NB4 (cell line): ENCODE data around the gene SYT2.
A peak's percentile ranks its signal among the peaks of the same experiment; 100 is the strongest.

Experiments
- DNase-seq: peaks from one replicate; pipeline ENCODE4 v3.0.0; 2010; ENCODE audit warnings: low read depth
- H3K4me3 ChIP-seq: one replicate; pipeline ENCODE4 v1.5.1; 2011; ENCODE audit warnings: mild to moderate bottlenecking, low read depth, low read length, moderate library complexity
- MYC ChIP-seq: IDR thresholded peaks from 2 replicates; pipeline ENCODE4 v1.6.1; 2011; ENCODE audit warnings: low read depth, low read length
- POLR2A ChIP-seq: IDR thresholded peaks from 2 replicates; pipeline ENCODE4 v1.6.1; 2011; ENCODE audit warnings: mild to moderate bottlenecking; ENCODE audit not compliant: insufficient read length; ENCODE audit errors: extremely low read depth
- TF ChIP-seq, protein P1 (sequence below): IDR thresholded peaks from 2 replicates; pipeline ENCODE4 v1.6.1; 2011; ENCODE audit warnings: low read depth, low read length
- TF ChIP-seq, protein P2 (sequence below): IDR thresholded peaks from one replicate; pipeline ENCODE4 v1.5.1; 2012; ENCODE audit warnings: low read depth, low read length

Gene SYT2

DNA sequence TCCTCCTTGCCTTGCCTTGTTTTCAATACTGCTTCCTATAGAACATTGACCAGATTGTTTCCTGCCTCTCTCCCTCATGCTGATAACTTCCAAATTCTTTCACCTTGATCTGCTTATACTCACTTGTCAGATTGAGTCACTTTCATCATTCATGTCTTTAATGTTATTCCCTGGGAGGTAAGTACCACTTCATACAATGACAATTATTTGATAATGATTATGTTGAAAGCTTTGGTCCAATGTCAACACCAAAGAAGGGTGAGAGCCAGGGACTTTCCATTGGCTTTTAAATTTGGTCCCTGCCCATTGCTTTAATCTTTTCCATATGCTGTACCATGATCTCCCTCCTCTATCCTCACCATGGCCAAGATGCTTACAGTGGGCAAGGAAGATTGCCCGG is 137.4 kb downstream of the SYT2 start:
- H3K4me3 ChIP-seq, result no peak overlapping the region
- TF ChIP-seq, protein P1, sequence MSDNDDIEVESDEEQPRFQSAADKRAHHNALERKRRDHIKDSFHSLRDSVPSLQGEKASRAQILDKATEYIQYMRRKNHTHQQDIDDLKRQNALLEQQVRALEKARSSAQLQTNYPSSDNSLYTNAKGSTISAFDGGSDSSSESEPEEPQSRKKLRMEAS, result no peak
- TF ChIP-seq MYC (no peak), POLR2A (no peak)
- TF ChIP-seq, protein P2, sequence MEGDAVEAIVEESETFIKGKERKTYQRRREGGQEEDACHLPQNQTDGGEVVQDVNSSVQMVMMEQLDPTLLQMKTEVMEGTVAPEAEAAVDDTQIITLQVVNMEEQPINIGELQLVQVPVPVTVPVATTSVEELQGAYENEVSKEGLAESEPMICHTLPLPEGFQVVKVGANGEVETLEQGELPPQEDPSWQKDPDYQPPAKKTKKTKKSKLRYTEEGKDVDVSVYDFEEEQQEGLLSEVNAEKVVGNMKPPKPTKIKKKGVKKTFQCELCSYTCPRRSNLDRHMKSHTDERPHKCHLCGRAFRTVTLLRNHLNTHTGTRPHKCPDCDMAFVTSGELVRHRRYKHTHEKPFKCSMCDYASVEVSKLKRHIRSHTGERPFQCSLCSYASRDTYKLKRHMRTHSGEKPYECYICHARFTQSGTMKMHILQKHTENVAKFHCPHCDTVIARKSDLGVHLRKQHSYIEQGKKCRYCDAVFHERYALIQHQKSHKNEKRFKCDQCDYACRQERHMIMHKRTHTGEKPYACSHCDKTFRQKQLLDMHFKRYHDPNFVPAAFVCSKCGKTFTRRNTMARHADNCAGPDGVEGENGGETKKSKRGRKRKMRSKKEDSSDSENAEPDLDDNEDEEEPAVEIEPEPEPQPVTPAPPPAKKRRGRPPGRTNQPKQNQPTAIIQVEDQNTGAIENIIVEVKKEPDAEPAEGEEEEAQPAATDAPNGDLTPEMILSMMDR, result no peak
- DNase-seq, result no peak

DNA sequence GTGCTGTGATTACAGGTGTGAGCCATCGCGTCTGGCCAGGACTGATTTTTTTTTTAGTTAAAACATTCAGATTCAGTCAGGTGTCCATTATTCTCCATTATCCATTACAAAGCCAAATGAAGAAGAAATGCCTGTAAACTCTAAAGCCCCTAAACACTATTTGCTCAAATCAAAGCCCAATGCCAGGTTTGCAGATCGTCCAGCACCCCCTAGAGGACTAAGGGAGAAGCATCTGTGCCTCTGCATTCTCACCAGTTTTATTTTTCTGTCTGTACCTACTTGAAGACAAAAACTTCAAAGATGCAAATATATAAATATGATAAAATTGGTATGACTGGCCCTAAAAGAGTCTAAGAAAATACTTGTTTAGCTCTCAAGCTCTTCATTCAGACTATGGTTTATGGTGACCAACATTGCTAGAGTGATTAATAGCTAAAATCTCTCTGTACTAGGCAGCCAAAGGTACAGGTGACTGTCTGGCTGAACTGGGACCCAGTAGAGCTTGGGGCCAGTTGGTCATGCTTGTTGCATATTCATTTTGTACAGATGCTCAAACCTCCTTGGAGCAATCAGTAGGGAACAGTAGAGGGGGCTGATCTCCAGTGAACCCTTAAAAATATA is 138.4 kb downstream of the SYT2 start:
- no peak overlapping the region for H3K4me3 ChIP-seq
- DNase-seq, result peak; percentile 62
- TF ChIP-seq MYC (no peak), POLR2A (no peak)
- TF ChIP-seq, protein P2, result peak; percentile 92
- TF ChIP-seq, protein P1, result no peak

DNA sequence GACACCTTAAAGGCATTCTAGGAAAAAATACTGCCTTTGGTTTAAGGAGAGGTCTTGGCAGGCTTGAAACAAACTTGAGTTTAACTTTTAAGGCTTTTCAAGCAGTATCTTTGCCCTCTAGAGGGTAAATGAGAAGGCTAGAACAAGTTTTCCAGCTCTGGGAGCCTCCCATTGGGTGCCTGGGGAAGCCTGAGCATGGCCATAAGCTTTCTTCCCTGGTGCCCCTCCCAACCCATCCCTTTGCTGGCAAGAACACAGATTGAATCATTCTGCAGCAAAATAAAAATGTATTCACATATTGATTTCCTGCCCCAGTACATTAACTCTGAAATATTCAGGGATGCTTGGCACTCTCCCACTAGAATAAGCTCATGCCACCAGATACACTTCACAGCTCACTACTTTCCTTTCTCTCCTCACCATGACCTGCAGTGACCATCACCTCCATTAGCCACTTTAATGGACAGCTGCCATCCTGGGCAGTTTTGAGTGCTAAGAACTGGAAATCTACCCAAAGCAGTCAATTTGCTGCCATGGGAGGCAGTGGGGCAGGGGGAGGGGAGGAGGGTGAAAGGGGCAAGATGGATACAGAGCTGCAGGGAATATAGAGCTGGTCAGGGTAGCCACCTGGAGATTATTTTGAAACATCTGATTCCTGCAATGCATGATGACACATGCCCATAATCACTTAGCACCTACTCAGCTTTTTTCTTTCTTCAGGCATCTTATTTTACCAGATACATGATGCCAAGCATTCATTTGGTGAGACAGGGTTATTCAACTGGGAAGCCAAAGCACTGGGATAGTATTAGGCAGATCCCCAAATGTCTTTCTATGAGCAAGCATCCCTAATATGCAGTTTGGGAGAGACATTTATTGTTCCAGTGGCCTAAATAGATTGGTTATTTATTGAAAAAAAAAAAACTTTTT is 140.6 kb downstream of the SYT2 start:
- TF ChIP-seq, protein P2, result no peak
- TF ChIP-seq, protein P1, result no peak
- TF ChIP-seq POLR2A (no peak), MYC (no peak)
- DNase-seq, result no peak
- H3K4me3 ChIP-seq, result no peak overlapping the region

DNA sequence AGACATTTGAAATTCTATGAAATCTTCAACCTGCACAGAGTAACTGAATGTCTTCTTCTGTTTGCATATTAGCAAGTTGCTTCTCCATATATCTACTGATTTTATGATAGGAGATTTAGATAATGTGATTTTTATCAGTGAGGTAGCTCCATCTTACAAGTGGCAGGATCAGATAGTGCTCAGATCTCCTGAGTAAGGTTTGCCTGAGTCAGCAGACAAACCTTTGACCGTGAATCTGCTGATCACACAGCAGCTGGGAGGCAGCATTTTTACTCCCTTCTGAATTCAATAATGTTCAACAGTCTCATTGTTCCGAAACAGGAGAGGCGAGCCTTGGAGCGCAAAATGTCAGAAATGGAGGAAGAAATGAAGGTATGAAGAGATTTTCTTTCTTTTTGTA is 141.4 kb downstream of the SYT2 start:
- TF ChIP-seq MYC (no peak), POLR2A (no peak)
- TF ChIP-seq, protein P1, result no peak
- TF ChIP-seq, protein P2, result no peak
- no peak for DNase-seq

DNA sequence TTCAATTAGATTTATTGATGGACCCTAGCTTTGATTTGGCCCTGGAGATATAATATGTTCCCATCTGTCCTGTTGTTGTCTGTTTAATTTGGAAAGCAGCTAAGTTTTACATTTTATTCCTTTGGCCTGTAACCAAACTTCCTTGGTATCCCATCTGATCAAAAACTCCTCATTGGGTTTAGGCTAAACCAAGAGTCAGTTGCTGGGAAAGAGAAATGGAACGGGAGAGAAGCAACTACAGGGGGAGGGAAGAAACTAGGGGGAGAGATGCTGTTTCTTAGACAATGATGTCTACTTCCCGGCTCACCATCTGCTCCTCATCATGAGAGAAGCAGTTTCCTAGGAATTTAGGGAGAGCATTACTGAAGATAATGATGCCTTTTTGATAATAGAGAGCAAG is 141.8 kb downstream of the SYT2 start:
- TF ChIP-seq POLR2A (no peak), MYC (no peak)
- TF ChIP-seq, protein P1, result no peak
- TF ChIP-seq, protein P2, result no peak

More for the DNA sequence above, 141.4 kb downstream of the SYT2 start:
- no peak overlapping the region for H3K4me3 ChIP-seq

More for the DNA sequence above, 141.8 kb downstream of the SYT2 start:
- H3K4me3 ChIP-seq, result no peak overlapping the region
- DNase-seq, result no peak
